GM18868 (cell line): ENCODE data around the gene PIBF1.

Source experiments
- ATAC-seq: cut with Tn5 transposase; IDR thresholded peaks from one replicate; pipeline ENCODE4 v1.9.1; 2021; ENCODE audit warnings: mild to moderate bottlenecking, moderate library complexity; ENCODE audit not compliant: unreplicated experiment

The PIBF1 gene

DNA sequence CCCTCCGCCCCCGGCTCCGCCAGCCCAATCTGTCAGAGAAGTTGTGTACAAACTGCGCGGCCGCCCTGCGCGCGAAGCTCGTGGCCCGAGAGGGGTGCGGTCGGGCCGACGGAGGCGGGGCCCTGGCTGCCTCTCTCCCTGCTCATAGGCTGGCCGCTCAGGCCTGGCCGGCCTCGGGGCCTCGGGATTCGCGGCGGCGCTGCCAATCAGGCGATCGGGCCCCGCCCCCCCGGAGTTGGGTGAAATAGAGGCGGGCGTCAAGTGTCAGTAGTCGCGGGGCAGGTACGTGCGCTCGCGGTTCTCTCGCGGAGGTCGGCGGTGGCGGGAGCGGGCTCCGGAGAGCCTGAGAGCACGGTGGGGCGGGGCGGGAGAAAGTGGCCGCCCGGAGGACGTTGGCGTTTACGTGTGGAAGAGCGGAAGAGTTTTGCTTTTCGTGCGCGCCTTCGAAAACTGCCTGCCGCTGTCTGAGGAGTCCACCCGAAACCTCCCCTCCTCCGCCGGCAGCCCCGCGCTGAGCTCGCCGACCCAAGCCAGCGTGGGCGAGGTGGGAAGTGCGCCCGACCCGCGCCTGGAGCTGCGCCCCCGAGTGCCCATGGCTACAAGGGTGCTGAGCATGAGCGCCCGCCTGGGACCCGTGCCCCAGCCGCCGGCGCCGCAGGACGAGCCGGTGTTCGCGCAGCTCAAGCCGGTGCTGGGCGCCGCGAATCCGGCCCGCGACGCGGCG lies 277.0 kb downstream of the PIBF1 start, which contains the start of gene KLF5:
Gene KLF5 (plus strand): TSS at position 270 of the 724 bp plus-strand sequence. CDS start 323 bp downstream, at position 593.
- peak; percentile 96 for ATAC-seq

- peak; percentile 35 for ATAC-seq
These were observed 277.7 kb downstream of the PIBF1 start for GRCh38 chr13:73059460-73060250.

DNA sequence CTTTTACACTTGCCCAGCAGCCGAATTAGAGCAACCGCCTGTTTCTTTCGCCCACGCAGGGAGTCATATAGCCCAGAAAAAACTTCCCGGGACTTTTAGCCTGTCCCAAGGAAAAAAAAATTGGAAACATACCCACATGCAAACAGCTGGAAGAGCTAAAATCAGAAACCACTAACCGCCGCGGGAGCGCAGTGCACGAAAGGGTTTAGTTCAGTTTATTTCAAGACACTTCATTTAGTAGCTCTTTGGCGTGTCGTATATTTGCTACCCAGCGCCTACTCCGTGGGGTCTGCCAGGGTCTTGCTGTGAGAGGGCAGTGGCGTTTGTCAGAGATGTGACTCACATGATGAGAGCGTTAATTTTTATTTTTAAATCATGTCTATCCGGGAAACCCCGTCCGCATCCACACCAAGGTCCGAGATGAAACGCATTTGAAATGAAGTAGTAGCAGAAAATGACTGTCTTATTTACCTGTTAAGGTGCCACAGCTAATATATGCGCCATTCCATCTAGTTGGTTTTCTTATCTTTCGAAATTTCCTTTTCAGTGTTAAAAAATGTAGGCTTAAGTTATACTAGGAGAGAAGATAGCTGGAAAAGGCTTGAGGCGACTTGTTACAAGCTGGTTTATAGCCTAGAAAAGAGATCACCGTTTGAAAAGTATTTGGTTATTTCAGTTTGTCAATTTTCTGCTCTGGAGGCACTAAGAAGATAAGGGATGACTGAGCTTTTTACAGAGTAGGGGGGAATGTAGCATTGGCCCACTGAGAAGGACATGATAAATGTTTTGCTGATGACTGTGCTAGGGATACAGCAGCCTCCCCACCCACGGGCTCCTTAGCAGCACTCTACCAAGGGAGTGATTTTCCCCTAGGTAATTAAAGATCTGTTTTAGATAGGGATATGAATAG lies 278.6 kb downstream of the PIBF1 start:
- no peak for ATAC-seq

DNA sequence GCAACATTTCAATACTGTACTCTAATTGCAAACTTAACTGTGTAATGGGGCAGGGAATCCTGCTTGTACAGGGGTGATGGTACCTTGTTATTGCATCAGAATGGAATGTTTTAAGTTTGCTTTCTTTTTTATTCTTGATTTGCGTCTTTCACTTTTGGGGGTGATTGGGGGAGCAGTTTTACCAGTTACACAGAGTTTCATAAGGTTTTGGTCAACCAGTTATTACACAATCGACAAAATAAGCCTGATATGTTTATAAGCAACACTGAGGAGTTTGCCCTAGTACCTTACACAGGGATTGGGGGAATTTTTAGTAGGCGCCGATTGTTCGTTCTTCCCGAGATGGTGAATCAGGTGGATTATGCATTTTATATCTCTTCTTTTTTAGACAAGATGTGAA lies 279.5 kb downstream of the PIBF1 start:
- no peak for ATAC-seq

DNA sequence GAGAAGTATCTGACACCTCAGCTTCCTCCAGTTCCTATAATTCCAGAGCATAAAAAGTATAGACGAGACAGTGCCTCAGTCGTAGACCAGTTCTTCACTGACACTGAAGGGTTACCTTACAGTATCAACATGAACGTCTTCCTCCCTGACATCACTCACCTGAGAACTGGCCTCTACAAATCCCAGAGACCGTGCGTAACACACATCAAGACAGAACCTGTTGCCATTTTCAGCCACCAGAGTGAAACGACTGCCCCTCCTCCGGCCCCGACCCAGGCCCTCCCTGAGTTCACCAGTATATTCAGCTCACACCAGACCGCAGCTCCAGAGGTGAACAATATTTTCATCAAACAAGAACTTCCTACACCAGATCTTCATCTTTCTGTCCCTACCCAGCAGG lies 279.9 kb downstream of the PIBF1 start:
- ATAC-seq = no peak

GRCh38 chr13:73062468-73062867 lies 280.5 kb downstream of the PIBF1 start:
- ATAC-seq = no peak

DNA sequence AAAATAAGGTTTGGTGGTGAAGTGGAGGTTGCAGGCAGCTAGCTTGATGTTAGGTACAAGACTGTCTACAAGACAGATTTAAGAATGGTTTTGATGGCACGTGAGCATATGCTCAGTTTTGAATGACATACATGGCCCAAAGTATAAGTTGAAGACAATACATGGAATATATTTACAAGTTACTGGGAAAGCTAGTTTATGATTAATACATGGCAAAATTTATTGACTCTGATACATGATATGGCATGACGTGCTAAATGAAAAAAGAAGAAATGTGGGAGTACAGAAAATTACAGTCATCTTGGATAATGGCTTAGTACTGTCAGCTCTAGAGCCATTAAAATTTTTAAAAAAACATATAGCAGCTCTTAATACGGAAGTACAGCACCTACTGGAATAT lies 281.2 kb downstream of the PIBF1 start:
- no peak for ATAC-seq

DNA sequence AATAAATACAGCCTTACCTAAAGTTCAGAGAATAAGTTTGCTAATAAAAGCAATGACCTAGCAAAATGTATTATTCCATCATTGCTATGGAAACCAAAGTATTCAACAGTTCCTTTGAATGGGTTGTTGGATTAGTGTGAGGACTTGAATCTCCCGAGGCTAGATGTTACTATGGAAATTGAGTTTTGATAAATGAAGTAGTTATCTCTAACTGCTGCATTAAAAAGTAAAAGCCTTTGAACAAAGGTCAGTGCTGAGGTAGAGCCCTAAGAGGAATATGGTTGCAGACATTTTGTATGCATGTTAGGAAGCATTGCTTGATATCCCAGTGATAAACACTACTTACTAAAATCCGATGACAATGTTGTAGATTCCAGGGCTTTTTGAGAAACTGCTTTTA lies 283.1 kb downstream of the PIBF1 start:
- ATAC-seq = no peak

DNA sequence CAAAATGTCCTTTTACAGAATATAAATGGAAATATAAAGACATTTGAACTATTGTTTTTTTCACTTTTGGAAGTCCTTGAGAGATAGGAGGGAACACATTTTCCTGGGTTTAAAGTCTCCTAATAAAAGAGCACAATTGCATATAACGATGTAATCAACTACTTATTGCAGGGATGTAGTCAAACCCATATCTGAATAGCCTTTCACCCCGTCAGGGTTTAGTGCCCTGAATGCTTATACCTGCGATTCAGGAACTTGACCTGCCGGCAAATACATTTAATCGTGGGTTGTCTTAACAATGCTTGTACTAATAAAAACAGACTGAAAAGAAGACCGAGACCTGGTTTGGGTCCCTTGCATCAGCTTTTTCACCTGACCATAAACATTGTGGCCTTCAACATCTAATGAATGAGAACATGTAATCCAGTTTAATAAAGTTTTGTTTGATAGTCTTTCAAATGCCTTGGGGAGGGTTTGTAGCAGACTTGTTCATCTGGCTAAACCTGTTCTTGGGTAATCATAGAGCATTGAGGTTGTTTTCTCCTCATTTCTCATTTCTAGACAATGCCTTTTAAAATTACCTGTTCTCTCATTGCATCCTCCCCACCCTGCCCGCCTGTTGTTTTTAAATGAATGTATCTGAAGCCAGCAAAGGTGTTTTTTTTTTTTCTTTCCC lies 283.9 kb downstream of the PIBF1 start:
- ATAC-seq = no peak
